Coronary artery (tissue), 2 donors: ENCODE results near the gene PTPN22.

Experiments used
- DNase-seq: peaks from one replicate; pipeline ENCODE4 v3.0.0-alpha.2; 2017; ENCODE audit warnings: low spot score
- H3K27ac ChIP-seq, 2 donors: fragments of 200-600 bp; sonication (generic); one replicate each; pipeline ENCODE4 v1.5.1; 2016 to 2019
- H3K4me3 ChIP-seq: fragments of 200-600 bp; sonication (generic); 2 replicates; pipeline ENCODE4 v1.5.1; 2016; ENCODE audit warnings: mild to moderate bottlenecking, moderate library complexity
- CTCF ChIP-seq: fragments of 200-600 bp; sonication (generic); IDR thresholded peaks from one replicate; pipeline ENCODE4 v1.5.1; 2019; ENCODE audit warnings: antibody characterized with exemption

The PTPN22 gene

GRCh38 chr1:113871597-113872113 is at the start of gene PTPN22:
Gene PTPN22, minus strand, starts transcription at chr1:113871712.
- H3K4me3 ChIP-seq = no peak within 1 kb of the TSS
- DNase-seq = no peak
- H3K27ac ChIP-seq = peak within 1 kb of the TSS in 1 of 2 donors; percentile 69
- TF ChIP-seq CTCF = no peak

GRCh38 chr1:113918243-113918642 is 46.7 kb upstream of the PTPN22 start:
- H3K4me3 ChIP-seq = no peak overlapping the region
- H3K27ac ChIP-seq = no peak overlapping the region
- no peak for DNase-seq
- no peak for TF ChIP-seq CTCF

- no peak overlapping the region for H3K4me3 ChIP-seq
- no peak for TF ChIP-seq CTCF
- no peak overlapping the region for H3K27ac ChIP-seq
- no peak for DNase-seq
Measured at GRCh38 chr1:113917400-113918082, 46.0 kb upstream of the PTPN22 start.

GRCh38 chr1:113916974-113917373 is 45.5 kb upstream of the PTPN22 start:
- DNase-seq = no peak
- TF ChIP-seq CTCF = no peak
- Histone ChIP-seq H3K4me3 (no peak overlapping the region), H3K27ac (no peak overlapping the region)

GRCh38 chr1:113913887-113914664 is 42.6 kb upstream of the PTPN22 start:
- H3K4me3 ChIP-seq = no peak overlapping the region
- TF ChIP-seq CTCF = no peak
- no peak overlapping the region for H3K27ac ChIP-seq
- no peak for DNase-seq

- peak overlapping the region; percentile 42 for H3K4me3 ChIP-seq
- peak overlapping the region; percentile 87 to 89 for H3K27ac ChIP-seq
- no peak for TF ChIP-seq CTCF
Measured at GRCh38 chr1:113913312-113913668, 41.8 kb upstream of the PTPN22 start.

More at GRCh38 chr1:113913312-113913668, 41.8 kb upstream of the PTPN22 start:
- DNase-seq = no peak
